ENCODE results near the gene KRT6A.

The KRT6A gene

DNA sequence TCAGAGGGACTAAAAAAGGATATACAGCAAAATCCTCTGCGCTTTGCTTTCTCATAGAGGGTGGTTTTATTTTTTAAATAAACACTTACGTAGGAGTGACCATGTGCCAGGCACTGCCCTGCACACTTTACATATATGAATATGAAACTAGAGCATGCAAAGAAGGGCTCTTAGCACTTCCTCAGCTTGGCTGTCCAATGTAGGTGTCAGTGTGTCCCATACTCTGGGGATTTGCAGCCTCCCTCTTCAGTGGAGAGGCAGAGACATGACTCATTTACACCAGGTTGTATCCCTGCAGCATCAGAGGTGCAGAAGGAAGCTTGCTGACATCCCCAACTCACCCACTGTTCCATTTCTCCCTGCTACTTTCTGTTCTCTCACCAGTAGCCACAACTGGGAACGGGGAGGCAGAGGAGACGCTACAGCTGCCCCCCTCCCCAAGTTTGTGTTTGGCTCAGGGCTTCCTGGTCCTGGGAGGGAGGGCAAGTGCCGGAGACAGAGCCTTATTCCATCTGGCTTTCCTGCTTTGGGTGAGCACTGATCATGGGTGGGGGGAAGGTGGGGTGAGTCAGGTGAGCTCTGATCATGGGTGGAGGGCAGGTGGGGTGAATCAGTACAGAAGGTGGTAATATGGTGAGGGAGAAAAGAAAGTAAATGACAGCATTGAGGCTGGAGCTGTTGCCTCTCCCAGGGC is 32.0 kb upstream of the KRT6A start:
- no peak for DNase-seq (ENCODE audit: low read depth in 3 of 3)

- DNase-seq (ENCODE audit: low read depth in 3 of 3): no peak
Observed at GRCh38 chr12:52524241-52524897, 31.3 kb upstream of the KRT6A start.

DNA sequence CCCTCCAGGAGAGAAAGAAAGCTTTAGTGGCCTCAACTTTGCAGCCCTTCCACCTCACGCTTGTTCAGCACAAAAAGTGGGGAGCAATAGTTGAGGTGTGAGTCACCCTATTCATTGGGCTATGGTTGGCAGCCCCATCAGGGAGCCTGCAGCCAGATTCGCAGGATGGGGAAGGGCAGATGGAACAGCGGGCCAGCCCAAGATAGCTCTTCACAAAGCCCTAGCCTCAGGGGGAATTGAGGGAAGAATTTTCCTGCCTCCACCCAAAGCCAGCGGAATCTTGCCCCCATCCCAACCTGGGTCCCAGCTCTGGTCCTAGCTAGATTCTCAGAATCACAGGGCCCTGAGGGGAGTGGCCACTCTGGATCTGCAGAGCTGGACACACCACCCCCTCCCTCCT is 30.8 kb upstream of the KRT6A start:
- DNase-seq (ENCODE audit: low read depth in 3 of 3): no peak

- no peak for DNase-seq (ENCODE audit: low read depth in 3 of 3)
Observed at GRCh38 chr12:52522346-52523011, 29.4 kb upstream of the KRT6A start.

DNA sequence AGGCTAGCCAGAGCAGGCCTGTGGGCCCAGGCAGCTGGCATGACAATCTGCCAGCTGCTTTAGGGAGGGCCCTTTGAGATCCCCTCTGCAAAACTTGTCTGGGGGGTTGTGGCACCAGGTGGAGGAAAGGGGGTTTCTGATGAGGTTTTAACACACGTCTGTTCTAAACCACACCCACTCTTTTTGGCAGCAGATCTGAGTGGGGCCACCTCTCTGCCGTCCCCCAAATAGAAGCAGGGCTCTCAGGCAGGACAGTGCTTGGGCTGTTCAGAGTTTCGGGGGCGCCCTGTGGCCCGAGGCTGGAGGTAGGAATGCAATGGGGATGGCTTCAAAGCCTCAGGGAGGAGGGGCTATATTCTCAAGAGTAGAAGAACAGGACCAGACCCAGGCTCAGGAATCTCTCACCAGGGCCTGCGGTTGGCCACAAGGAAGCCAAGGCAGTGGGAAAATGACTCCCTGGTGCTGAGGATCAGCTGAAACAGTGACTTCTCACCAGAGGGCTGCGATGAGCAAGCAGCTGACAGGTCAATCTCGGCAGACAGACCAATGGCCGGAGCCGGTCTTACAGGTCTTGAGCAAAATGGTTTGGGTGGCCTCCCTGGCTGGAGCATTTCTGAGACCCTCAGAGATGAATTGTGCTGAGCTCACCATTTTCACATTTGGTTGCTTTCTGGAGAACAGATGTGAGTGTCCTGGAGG is 28.7 kb upstream of the KRT6A start:
- no peak for DNase-seq (ENCODE audit: low read depth in 3 of 3)

DNA sequence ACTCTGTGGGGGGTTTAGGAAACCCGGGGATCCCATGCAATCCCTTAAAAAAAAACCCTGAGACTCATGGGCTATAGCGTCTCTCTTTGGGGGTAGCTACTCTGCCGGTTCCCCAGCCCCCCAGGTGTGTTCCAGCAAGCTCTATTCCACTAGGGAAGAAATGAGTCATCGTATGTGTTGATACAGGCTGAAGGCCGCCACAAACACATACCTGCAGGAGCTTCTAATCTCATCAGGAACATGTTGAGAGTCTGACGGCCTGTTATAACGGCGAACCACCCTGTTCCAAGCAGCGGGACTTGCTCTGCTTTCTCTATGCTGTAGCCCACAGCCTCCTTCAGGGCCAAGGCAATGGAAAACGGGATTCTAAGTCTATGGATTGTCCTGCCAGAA is 28.1 kb upstream of the KRT6A start:
- no peak for DNase-seq (ENCODE audit: low read depth in 3 of 3)

DNA sequence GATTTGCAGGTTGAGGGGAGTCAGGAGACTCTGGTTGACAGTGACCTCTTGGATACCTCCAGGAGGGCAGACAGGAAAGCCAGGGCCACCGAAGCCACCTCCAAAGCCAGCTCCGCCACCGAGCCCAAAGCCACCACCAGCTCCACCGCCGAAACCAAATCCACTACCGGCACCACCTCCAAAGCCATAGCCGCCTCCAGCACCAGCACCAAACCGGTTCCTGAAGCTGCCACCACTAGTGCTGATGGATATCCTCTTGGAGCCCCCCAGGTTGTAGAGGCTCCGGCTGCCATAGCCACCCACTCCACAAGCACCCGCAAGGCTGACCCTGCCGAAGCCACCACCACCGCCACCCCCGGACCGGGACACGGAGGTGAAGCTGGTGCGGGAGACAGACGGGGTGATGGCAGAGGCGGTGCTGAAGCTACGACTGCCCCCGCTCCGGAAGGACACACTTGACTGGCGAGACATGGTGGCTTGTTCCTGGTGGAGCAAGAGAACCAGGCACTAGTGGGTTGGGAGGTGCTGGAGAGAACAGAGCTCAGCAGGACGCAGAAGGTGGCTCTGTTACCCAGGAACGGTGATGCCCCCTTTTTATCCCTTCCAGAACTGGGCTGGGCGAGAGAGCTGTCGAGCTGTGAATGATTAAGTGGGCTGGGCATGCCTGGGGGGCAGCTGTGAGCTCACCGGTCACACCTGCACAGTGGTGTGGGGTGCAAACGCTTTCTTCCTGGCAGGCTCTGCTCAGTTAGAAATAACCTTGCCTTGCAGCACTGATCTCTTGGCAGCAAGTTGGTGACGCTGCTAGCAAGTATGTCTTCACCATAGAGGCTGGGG is 27.0 kb upstream of the KRT6A start, which contains the start of gene KRT5:
TSS of gene KRT5 (minus strand) at position 569 of the 837 bp plus-strand sequence. CDS start at position 471, 98 bp downstream.
- no peak for DNase-seq (ENCODE audit: low read depth in 3 of 3)

DNA sequence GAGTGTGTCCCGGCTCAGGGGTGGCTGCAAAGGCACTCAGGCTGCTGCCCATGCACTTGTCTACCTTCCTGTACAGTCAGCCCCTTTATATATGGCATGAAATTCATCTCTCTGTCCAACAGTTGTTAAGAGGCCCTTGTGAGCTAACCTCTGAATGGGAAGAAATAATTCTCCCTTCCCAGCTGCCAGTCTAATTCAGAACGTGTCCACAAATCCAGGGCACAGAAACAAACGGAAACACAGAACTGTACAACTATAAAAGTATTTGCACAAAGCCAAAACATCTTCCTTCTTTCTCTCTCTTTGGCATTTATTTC is 26.3 kb upstream of the KRT6A start:
- DNase-seq (ENCODE audit: low read depth in 3 of 3): no peak

GRCh38 chr12:52518574-52519386 is 25.7 kb upstream of the KRT6A start:
- no peak for DNase-seq (ENCODE audit: low read depth in 3 of 3)

DNA sequence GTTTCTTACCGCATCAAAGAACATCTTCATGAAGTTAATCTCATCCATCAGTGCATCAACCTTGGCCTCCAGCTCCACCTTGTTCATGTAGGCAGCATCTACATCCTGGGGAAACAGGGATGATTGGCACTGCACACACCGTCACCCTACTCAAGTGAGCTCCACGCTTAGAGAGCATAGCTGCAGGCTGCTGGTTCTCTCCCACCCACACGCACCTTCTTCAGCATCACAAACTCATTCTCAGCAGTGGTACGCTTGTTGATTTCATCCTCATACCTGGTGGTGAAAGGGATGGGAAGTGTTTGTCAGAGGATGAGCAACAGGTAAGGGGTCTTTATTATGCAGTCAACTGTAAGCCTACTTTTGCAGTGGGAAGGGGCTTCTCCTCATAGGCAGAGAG is 24.8 kb upstream of the KRT6A start:
- DNase-seq (ENCODE audit: low read depth in 3 of 3): no peak

GRCh38 chr12:52517005-52517835 is 24.2 kb upstream of the KRT6A start:
- no peak for DNase-seq (ENCODE audit: low read depth in 3 of 3)

DNA sequence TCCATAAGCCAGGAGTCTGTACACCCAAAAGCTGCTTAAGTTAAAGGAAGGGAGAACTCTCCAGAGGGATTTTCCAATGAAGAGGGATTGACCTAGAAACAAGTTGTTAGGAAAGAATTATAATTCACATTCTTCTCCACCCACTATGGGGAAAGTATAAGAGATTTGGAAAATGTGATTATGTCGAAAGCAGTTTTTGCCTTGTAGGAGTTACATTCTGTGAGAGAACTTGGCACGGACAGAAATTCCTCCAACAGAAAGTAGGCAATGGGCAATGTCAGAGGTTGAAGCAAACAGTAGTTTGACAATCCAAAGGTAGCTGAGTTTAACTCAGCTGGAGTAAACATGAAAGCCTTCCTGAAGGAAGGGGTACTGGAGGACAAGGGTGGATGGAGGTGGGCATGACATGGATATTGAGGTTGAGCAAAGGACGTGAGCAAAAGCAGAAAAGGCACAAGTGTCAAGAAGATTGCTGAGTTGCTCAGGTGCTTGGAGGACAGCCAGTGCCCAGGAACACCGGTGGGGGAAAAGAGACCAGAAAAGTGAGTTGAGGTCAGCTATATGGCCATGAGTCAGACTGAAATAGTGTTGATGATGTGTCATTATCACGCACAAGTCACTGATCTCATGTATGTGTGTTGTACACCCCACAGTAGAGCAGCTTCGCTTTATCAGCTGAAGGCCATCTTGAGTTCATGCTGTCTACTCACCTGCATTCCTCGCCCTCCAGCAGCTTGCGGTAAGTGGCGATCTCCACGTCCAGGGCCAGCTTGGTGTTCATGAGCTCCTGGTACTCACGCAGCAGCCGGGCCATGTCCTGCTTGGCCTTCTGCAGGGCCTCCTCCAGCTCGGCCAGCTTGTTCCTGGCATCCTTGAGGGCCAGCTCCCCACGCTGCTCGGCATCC is 23.1 kb upstream of the KRT6A start:
- no peak for DNase-seq (ENCODE audit: low read depth in 3 of 3)

- DNase-seq (ENCODE audit: low read depth in 3 of 3): no peak
Observed at GRCh38 chr12:52515319-52515646, 22.2 kb upstream of the KRT6A start.

GRCh38 chr12:52514471-52515318 is 21.6 kb upstream of the KRT6A start:
- no peak for DNase-seq (ENCODE audit: low read depth in 3 of 3)

- DNase-seq (ENCODE audit: low read depth in 3 of 3): no peak
Observed at GRCh38 chr12:52513736-52514135, 20.7 kb upstream of the KRT6A start.

DNA sequence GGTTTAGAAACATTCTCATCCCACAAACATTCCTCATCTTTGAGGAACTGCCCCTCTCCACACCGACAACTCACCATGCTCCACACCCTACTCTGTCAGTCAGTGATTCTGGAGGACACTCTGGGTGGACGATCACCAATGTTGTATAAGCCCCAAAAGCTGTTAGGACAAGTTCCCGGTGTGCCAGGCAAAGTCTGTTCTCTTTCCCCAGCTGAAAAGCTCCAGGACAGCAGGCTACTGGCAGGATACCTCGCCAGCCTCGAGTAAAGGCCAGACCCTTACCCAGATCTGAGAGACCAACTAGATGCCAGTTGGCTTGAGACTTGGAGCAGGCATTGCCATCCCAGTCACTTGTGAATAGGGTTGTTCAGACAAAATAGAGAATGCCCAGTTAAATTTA is 15.2 kb upstream of the KRT6A start:
- no peak for DNase-seq (ENCODE audit: low read depth in 3 of 3)

GRCh38 chr12:52506858-52507715 is 14.0 kb upstream of the KRT6A start:
- DNase-seq (ENCODE audit: low read depth in 3 of 3): no peak
